Vagina (tissue), 2 donors: ENCODE results near the gene UBE2F.

Source experiments
- POLR2A ChIP-seq, 2 donors: fragments of 450-650 bp; IDR thresholded peaks; one replicate each; pipeline ENCODE4 v1.6.1; 2017; ENCODE audit warnings: antibody characterized with exemption in 2 of 2, mild to moderate bottlenecking in 2 of 2, moderate library complexity in 2 of 2
- POLR2AphosphoS5 ChIP-seq, 2 donors: sonication (generic); formaldehyde crosslinking; IDR thresholded peaks; one replicate each; pipeline ENCODE4 v1.9.0; 2017; ENCODE audit warnings: antibody characterized with exemption in 2 of 2, mild to moderate bottlenecking in 2 of 2, low read depth in 1 of 2; ENCODE audit not compliant: insufficient read depth in 1 of 2
- TF ChIP-seq, protein P1 (sequence below), 3 experiments: fragments of 450-650 bp in 2 of 3; fragments of 200-600 bp in 1 of 3; sonication (generic) in 1 of 3; IDR thresholded peaks; one replicate each; pipeline ENCODE4 v1.5.1; 2017 to 2019; ENCODE audit warnings: antibody characterized with exemption in 3 of 3, mild to moderate bottlenecking in 2 of 3, moderate library complexity in 2 of 3

DNA sequence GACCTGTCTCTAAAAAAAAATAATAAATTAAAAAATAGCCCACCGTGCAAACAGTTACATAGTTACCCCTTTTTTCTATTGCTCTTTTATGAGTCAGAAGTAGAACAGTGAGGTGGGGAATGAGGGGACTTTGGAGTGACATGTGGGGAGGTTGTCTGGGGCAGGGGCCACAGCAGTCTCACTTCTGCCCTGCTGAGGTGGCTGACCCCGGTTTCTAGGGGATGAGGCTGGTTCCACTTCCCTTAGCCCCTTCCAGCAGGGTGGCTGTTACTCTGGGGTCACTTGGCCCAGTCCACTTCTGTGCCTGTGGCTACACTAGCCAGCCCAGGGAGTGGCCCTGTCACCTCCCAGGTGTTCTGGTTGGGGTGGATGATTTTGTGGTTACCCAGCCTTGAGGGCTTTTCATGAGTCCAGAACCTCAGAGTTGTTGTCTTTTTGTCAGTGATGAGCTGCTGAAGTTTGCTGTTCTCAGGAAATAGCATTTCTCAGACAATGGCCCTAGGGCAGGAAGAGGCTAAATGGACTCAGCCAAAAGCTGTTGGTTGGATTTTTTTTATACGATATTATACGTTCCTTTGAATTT lies 66.0 kb downstream of the UBE2F start:
- TF ChIP-seq, protein P1, sequence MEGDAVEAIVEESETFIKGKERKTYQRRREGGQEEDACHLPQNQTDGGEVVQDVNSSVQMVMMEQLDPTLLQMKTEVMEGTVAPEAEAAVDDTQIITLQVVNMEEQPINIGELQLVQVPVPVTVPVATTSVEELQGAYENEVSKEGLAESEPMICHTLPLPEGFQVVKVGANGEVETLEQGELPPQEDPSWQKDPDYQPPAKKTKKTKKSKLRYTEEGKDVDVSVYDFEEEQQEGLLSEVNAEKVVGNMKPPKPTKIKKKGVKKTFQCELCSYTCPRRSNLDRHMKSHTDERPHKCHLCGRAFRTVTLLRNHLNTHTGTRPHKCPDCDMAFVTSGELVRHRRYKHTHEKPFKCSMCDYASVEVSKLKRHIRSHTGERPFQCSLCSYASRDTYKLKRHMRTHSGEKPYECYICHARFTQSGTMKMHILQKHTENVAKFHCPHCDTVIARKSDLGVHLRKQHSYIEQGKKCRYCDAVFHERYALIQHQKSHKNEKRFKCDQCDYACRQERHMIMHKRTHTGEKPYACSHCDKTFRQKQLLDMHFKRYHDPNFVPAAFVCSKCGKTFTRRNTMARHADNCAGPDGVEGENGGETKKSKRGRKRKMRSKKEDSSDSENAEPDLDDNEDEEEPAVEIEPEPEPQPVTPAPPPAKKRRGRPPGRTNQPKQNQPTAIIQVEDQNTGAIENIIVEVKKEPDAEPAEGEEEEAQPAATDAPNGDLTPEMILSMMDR (IDR thresholded peaks at IDR 0.05) = no peak
- TF ChIP-seq POLR2A (IDR thresholded peaks at IDR 0.05) = no peak
- no peak for TF ChIP-seq POLR2AphosphoS5 (IDR thresholded peaks at IDR 0.05; ENCODE audit: insufficient read depth in 1 of 2, low read depth in 1 of 2)
